Activated CD8-positive, alpha-beta T cell treated with anti-CD3 and anti-CD28 coated beads for 36 hours (primary cell): Measurements from ENCODE around the gene KISS1R. TPM values are rescaled to one million over a fixed set of nuclear protein-coding genes. Genes with fewer than 3 reads are reported as not detected.
A peak's percentile ranks its signal among the peaks of the same experiment; 100 is the strongest.

Source experiments
- ATAC-seq: fragments of 200-7000 bp; cut with Tn5 transposase; one replicate; pipeline ENCODE4 v1.10.0; 2021; ENCODE audit warnings: mild to moderate bottlenecking, moderate library complexity
- CTCF ChIA-PET: fragments of 350-600 bp; sonication (Branson Sonifier 250); formaldehyde crosslinking; loops from one replicate; lab custom pipeline; 2021; ENCODE audit warnings: antibody characterized with exemption; lab: Charles Lee
- POLR2A ChIA-PET: fragments of 350-600 bp; sonication (Branson Sonifier 250); formaldehyde crosslinking; loops from one replicate; lab custom pipeline; 2021; ENCODE audit warnings: antibody characterized with exemption; lab: Charles Lee
- DNase-seq: peaks from one replicate; pipeline ENCODE4 v3.0.0-alpha.2; 2020
- H3K27ac Mint-ChIP-seq: one replicate; pipeline ENCODE4 v1.8.0; 2021; ENCODE audit warnings: mild to moderate bottlenecking, mixed read lengths
- H3K27me3 Mint-ChIP-seq: one replicate; pipeline ENCODE4 v1.8.0; 2021; ENCODE audit warnings: mixed read lengths
- H3K36me3 Mint-ChIP-seq: one replicate; pipeline ENCODE4 v1.8.0; 2021; ENCODE audit warnings: low read depth, mixed read lengths
- H3K4me1 Mint-ChIP-seq: one replicate; pipeline ENCODE4 v1.8.0; 2021; ENCODE audit warnings: low read depth, mixed read lengths
- H3K4me3 Mint-ChIP-seq: one replicate; pipeline ENCODE4 v1.8.0; 2021; ENCODE audit warnings: mild to moderate bottlenecking, moderate library complexity, mixed read lengths
- H3K9me3 Mint-ChIP-seq: one replicate; pipeline ENCODE4 v1.8.0; 2021; ENCODE audit warnings: mixed read lengths
- CTCF ChIP-seq: fragments of 200-600 bp; IDR thresholded peaks from one replicate; pipeline ENCODE4 v1.8.0; 2022; ENCODE audit warnings: antibody characterized with exemption, mild to moderate bottlenecking
- intact Hi-C: fragments of 100-400 bp; cut with micrococcal nuclease; formaldehyde crosslinking; loops from one replicate; pipeline ENCODE4 v1.10.0; 2022
- total RNA-seq, 2 experiments: library from RNA; stranded (reverse); gene quantifications; one replicate each; pipeline ENCODE4 v1.2.3, GENCODE V29; 2021

The KISS1R gene
- total RNA-seq, 2 experiments from 2014 or later: 14.0 to 15.5 TPM

GRCh38 chr19:929891-930258, 12.7 kb downstream of the KISS1R start:
- ATAC-seq (no peak), DNase-seq (no peak)
- intact Hi-C loops: no loop called here
- no peak for TF ChIP-seq CTCF
- H3K36me3 Mint-ChIP-seq: no peaks in the 10 kb centered on the region
- POLR2A ChIA-PET: no interaction called here
- H3K4me1 Mint-ChIP-seq: peaks cover 18% of the 10 kb centered on the region
- H3K27me3 Mint-ChIP-seq: no peaks in the 10 kb centered on the region
- H3K4me3 Mint-ChIP-seq: no peak overlapping the region
- H3K9me3 Mint-ChIP-seq: no peaks in the 10 kb centered on the region
- H3K27ac Mint-ChIP-seq: no peak overlapping the region
- CTCF ChIA-PET: interaction anchor here (1.1 to 1.9 kb wide), 2 partner anchors 54 to 72 kb away, joined by 3 to 4 read pairs; no protein-coding TSS in a partner anchor

GRCh38 chr19:931860-932647, 14.9 kb downstream of the KISS1R start:
- CTCF ChIA-PET: interaction anchor here (0.9 to 1.4 kb wide), 3 partner anchors 11 to 69 kb away, joined by 3 to 4 read pairs (median 3); partner anchors contain the start of gene WDR18
- intact Hi-C loops: no loop called here
- no peaks in the 10 kb centered on the region for H3K36me3 Mint-ChIP-seq
- no peak overlapping the region for H3K4me3 Mint-ChIP-seq
- no peak overlapping the region for H3K27ac Mint-ChIP-seq
- TF ChIP-seq CTCF: no peak
- DNase-seq: no peak
- no peaks in the 10 kb centered on the region for H3K27me3 Mint-ChIP-seq
- H3K9me3 Mint-ChIP-seq: no peaks in the 10 kb centered on the region
- peaks cover 17% of the 10 kb centered on the region for H3K4me1 Mint-ChIP-seq
- no peak for ATAC-seq
- POLR2A ChIA-PET: interaction anchor here (0.6 to 1.5 kb wide), 4 partner anchors 7 to 509 kb away, joined by 3 to 8 read pairs (median 3); no protein-coding TSS in a partner anchor

GRCh38 chr19:932648-933552, 15.8 kb downstream of the KISS1R start:
- ChIA-PET POLR2A (interaction anchor here (0.6 to 1.5 kb wide), 5 partner anchors 8 to 508 kb away, joined by 3 to 8 read pairs (median 3); partner anchors contain the start of gene WDR18), CTCF (interaction anchor here (0.9 to 1.4 kb wide), 4 partner anchors 12 to 260 kb away, joined by 3 to 4 read pairs (median 4); partner anchors contain the start of gene WDR18)
- H3K27ac Mint-ChIP-seq: peak overlapping the region; percentile 34
- H3K4me1 Mint-ChIP-seq: peaks cover 22% of the 10 kb centered on the region
- peaks cover 3% of the 10 kb centered on the region for H3K9me3 Mint-ChIP-seq
- peak; percentile 62 for ATAC-seq
- TF ChIP-seq CTCF: no peak
- H3K27me3 Mint-ChIP-seq: peaks cover 1% of the 10 kb centered on the region
- DNase-seq: peak; percentile 63
- intact Hi-C loops: no loop called here
- H3K4me3 Mint-ChIP-seq: peak overlapping the region; percentile 36
- peaks cover 3% of the 10 kb centered on the region for H3K36me3 Mint-ChIP-seq

GRCh38 chr19:933553-933882, 16.4 kb downstream of the KISS1R start:
- POLR2A ChIA-PET: interaction anchor here (1.2 to 1.5 kb wide), 3 partner anchors 9 to 51 kb away, joined by 3 to 8 read pairs (median 6); partner anchors contain the start of gene WDR18
- Mint-ChIP-seq H3K27me3 (peaks cover 1% of the 10 kb centered on the region), H3K36me3 (peaks cover 3% of the 10 kb centered on the region), H3K4me3 (no peak overlapping the region), H3K9me3 (peaks cover 3% of the 10 kb centered on the region), H3K4me1 (peaks cover 27% of the 10 kb centered on the region), H3K27ac (no peak overlapping the region)
- CTCF ChIA-PET: interaction anchor here (1.0 kb wide), 1 partner anchor 261 kb away, joined by 4 read pairs; no protein-coding TSS in a partner anchor
- intact Hi-C loops: no loop called here
- DNase-seq (no peak), ATAC-seq (no peak)
- TF ChIP-seq CTCF: no peak
